Upper lobe of left lung (tissue), 4 donors: Measurements from ENCODE around the gene CCDC124.

Experiments used
- POLR2A ChIP-seq, 4 donors: fragments of 450-650 bp; IDR thresholded peaks; one replicate each; pipeline ENCODE4 v1.5.1; 2016 to 2017; ENCODE audit warnings: antibody characterized with exemption in 4 of 4, mild to moderate bottlenecking in 2 of 4
- POLR2AphosphoS5 ChIP-seq, 2 donors: sonication (generic); formaldehyde crosslinking; IDR thresholded peaks; one replicate each; pipeline ENCODE4 v1.5.1; 2017; ENCODE audit warnings: antibody characterized with exemption in 2 of 2

DNA sequence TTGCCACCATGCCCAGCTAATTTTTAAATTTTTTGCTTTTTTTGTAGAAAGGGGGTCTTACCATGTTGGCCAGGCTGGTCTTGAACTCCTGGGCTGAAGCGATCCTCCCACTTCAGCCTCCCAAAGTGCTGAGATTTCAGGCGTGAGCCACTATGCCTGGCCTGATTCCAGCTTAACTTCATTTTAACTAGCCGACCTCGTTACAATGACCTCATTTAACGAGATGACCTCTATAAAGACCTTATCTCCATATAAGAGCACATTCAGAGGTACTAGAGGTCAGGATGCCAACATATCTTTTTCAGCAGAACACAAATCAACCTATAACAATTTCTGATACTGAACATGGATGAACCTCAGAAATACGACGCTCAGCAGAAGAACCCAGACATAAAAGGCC, 44.7 kb downstream of the CCDC124 start:
- TF ChIP-seq POLR2A (IDR thresholded peaks at IDR 0.05) (no peak), POLR2AphosphoS5 (IDR thresholded peaks at IDR 0.05) (no peak)
